ENCODE data around the gene MED31.

MED31 gene

DNA sequence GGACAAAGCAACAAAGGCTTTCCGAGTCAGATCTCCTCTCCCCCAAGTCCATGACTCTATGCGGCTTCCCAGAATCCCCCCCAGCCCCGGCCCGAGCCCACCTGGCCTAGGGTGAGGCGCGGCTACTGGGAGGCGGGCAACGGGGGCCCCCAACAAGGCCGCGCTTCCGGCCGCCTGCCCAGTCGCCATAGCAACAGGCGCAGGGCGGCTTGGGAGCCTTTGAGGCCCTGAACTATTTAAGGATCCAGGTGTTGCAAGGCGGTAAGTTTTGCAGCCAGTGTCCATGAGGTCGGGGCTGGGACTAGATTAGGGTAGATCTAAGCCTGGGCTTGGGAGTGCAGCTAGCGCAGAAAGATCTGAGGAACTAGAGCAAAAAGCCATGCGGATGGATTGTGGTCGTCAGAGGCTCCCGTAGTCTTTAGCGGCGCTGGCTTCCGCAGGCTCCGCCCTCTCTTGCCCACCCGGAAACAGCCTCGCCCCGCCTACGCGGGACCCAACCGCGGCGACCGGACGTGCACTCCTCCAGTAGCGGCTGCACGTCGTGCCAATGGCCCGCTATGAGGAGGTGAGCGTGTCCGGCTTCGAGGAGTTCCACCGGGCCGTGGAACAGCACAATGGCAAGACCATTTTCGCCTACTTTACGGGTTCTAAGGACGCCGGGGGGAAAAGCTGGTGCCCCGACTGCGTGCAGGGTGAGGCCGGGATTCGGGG is 10.7 kb downstream of the MED31 start, which contains the start of the genes KIAA0753 and TXNDC17 (continued):
- TF ChIP-seq, protein P1, sequence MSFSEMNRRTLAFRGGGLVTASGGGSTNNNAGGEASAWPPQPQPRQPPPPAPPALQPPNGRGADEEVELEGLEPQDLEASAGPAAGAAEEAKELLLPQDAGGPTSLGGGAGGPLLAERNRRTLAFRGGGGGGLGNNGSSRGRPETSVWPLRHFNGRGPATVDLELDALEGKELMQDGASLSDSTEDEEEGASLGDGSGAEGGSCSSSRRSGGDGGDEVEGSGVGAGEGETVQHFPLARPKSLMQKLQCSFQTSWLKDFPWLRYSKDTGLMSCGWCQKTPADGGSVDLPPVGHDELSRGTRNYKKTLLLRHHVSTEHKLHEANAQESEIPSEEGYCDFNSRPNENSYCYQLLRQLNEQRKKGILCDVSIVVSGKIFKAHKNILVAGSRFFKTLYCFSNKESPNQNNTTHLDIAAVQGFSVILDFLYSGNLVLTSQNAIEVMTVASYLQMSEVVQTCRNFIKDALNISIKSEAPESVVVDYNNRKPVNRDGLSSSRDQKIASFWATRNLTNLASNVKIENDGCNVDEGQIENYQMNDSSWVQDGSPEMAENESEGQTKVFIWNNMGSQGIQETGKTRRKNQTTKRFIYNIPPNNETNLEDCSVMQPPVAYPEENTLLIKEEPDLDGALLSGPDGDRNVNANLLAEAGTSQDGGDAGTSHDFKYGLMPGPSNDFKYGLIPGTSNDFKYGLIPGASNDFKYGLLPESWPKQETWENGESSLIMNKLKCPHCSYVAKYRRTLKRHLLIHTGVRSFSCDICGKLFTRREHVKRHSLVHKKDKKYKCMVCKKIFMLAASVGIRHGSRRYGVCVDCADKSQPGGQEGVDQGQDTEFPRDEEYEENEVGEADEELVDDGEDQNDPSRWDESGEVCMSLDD (tag by site-specific recombination; IDR thresholded peaks at IDR 0.05): peak; percentile 65
- no peak for TF ChIP-seq REPIN1 (tag by site-specific recombination; IDR thresholded peaks at IDR 0.05; ENCODE audit: low read depth)

DNA sequence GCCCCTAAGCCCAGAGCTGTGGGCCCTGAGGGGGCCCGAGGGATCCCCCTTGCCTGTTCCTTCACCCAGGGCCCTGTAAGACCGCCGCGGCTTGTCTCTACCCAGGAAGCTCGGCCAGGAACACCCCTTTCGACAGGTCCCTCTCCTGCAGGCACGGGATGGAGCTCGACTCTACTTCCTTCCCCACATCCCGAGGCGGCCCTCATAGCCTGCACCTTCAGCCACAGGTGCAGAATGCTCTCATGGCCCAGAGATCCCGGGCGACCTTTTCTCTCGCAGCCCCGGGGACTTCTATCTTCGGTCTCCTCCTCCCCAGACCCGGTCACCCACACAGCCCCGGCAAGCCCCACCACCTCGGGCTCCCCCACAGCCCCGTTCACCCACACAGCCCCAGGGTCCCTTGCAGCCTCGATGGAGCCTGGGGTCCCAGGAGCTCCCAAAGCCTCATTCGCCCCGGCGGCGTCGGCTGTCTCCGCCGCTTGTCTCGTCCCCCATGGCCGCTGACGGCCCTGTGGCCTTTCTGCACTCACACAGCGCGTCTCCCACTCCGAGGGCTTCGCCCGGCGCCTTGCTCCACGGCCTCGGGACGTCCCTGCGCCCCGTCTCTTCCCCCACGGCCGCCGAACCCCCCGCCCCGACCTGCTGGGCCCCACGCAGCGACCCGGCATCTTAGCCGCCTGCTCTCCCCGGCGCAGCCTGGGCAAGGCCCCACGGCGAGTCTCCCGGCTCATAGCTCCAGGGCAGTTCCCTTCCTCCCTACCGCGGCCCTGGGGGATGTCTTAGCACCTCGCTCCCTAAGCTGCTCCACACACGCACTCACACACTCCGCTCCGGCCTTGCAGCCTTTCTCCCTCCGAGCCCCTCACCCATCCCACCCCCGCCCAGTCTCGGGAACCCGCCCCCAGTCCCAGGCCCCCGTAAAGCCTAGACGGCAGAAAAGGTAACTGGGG is 11.5 kb downstream of the MED31 start:
- Histone ChIP-seq H3K4me3 (ENCODE audit: low read depth, low read length) (peak overlapping the region; percentile 94), H3K27ac (ENCODE audit: extremely low read depth, low read depth, low read length) (peak overlapping the region; percentile 79; the same call in 1 of the 2 replicates), H3K4me1 (ENCODE audit: control insufficient read depth, insufficient read depth, low read length) (peaks cover 13% of the 10 kb centered on the region; the same call in 1 of the 2 replicates), H3K36me3 (ENCODE audit: control insufficient read depth in 2 of 2, insufficient read depth in 1 of 2, low read length in 2 of 2) (peaks cover 16 to 37% of the 10 kb centered on the region in 2 experiments; a peak in 2 of 3 replicates), H3K9me3 (ENCODE audit: control insufficient read depth, insufficient read depth, low read depth, low read length) (no peaks in the 10 kb centered on the region)
- CTCF ChIA-PET: interaction anchor here (0.6 to 1.5 kb wide), 3 partner anchors 11 to 364 kb away, joined by 3 read pairs; partner anchors contain the start of gene MED31
- POLR2A ChIA-PET: interaction anchor here (0.9 to 1.6 kb wide), 4 partner anchors 9 to 396 kb away, joined by 3 to 8 read pairs (median 4); partner anchors contain the start of genes C17orf100, MED31, PIMREG and SLC16A13
- TF ChIP-seq, protein P2, sequence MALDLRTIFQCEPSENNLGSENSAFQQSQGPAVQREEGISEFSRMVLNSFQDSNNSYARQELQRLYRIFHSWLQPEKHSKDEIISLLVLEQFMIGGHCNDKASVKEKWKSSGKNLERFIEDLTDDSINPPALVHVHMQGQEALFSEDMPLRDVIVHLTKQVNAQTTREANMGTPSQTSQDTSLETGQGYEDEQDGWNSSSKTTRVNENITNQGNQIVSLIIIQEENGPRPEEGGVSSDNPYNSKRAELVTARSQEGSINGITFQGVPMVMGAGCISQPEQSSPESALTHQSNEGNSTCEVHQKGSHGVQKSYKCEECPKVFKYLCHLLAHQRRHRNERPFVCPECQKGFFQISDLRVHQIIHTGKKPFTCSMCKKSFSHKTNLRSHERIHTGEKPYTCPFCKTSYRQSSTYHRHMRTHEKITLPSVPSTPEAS (tag by site-specific recombination; IDR thresholded peaks at IDR 0.05): no peak
- TF ChIP-seq MYNN (tag by site-specific recombination; IDR thresholded peaks at IDR 0.05; ENCODE audit: borderline replicate concordance): no peak
- TF ChIP-seq ZBTB49 (tag by site-specific recombination; IDR thresholded peaks at IDR 0.05; ENCODE audit: low read depth): no peak
- TF ChIP-seq ZNF280C (tag by site-specific recombination; IDR thresholded peaks at IDR 0.05): no peak
- no peak for TF ChIP-seq ZSCAN23 (tag by site-specific recombination; IDR thresholded peaks at IDR 0.05)
- no peak for TF ChIP-seq ZNF426 (tag by site-specific recombination; IDR thresholded peaks at IDR 0.05)
- TF ChIP-seq ZNF37A (tag by site-specific recombination; IDR thresholded peaks at IDR 0.05): no peak
- TF ChIP-seq ZNF560 (tag by site-specific recombination; IDR thresholded peaks at IDR 0.05; ENCODE audit: borderline replicate concordance): no peak
- 0 out of 2 replicates have a peak, but pooled peaks have one; percentile 10 for TF ChIP-seq ZBTB17 (tag by site-specific recombination; IDR thresholded peaks at IDR 0.05)
- TF ChIP-seq SP3 (tag by site-specific recombination; IDR thresholded peaks at IDR 0.05): no peak
- 0 out of 2 replicates have a peak, but pooled peaks have one; percentile 31 for TF ChIP-seq ZNF335 (tag by site-specific recombination; conservative IDR thresholded peaks at IDR 0.05)
- TF ChIP-seq, protein P3, sequence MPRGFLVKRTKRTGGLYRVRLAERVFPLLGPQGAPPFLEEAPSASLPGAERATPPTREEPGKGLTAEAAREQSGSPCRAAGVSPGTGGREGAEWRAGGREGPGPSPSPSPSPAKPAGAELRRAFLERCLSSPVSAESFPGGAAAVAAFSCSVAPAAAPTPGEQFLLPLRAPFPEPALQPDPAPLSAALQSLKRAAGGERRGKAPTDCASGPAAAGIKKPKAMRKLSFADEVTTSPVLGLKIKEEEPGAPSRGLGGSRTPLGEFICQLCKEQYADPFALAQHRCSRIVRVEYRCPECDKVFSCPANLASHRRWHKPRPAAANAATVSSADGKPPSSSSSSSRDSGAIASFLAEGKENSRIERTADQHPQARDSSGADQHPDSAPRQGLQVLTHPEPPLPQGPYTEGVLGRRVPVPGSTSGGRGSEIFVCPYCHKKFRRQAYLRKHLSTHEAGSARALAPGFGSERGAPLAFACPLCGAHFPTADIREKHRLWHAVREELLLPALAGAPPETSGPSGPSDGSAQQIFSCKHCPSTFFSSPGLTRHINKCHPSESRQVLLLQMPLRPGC (tag by site-specific recombination; IDR thresholded peaks at IDR 0.05): no peak
- TF ChIP-seq KLF16 (tag by site-specific recombination; IDR thresholded peaks at IDR 0.05): no peak
- TF ChIP-seq ZNF692 (tag by site-specific recombination; IDR thresholded peaks at IDR 0.05): peak; percentile 53; the same call in 1 of the 2 replicates
- TF ChIP-seq IKZF3 (tag by site-specific recombination; IDR thresholded peaks at IDR 0.05): no peak
- no peak for TF ChIP-seq ZNF433 (tag by site-specific recombination; IDR thresholded peaks at IDR 0.05; ENCODE audit: low read depth)
- peak; percentile 16; the same call in 1 of the 2 replicates for TF ChIP-seq SCRT1 (tag by site-specific recombination; IDR thresholded peaks at IDR 0.05; ENCODE audit: borderline replicate concordance)
- TF ChIP-seq ZNF274 (IDR thresholded peaks at IDR 0.05; ENCODE audit: low read length): no peak
- TF ChIP-seq ZNF274 (tag by site-specific recombination; IDR thresholded peaks at IDR 0.05; ENCODE audit: borderline replicate concordance): no peak

Data from HEK293 (cell line).